Activated CD4-positive, alpha-beta T cell treated with anti-CD3 and anti-CD28 coated beads, Interleukin-2, amount 50 U/mL, for 48 hours (primary cell): Measurements from ENCODE around the gene CD27.
"Not testable (repeated sequence)": the region's sequence is repeated elsewhere in the genome, so short reads cannot be mapped to it uniquely, and the experiment has no call there.

Experiments used
- DNase-seq, 2 experiments: peaks; one replicate each; pipeline ENCODE4 v3.0.0-alpha.2; 2020

Gene CD27

GRCh38 chr12:6489449-6489848, 44.7 kb downstream of the CD27 start:
- DNase-seq: no peak

- DNase-seq: not testable (repeated sequence)
Observed at GRCh38 chr12:6490673-6491072, 45.9 kb downstream of the CD27 start.

- DNase-seq: peak; percentile 99
Observed at GRCh38 chr12:6492838-6493496, 48.2 kb downstream of the CD27 start, which contains the start of gene MRPL51. MRPL51 (minus strand) TSS chr12:6493262; CDS start chr12:6493136, 126 bp downstream.

- DNase-seq: peak; percentile 93 to 96
Observed at GRCh38 chr12:6493497-6494257, 48.9 kb downstream of the CD27 start, which contains the start of gene NCAPD2. NCAPD2 (plus strand) TSS chr12:6494102; CDS start chr12:6495099, 997 bp downstream.

- DNase-seq: peak in 1 of 2 experiments; percentile 16
Observed at GRCh38 chr12:6494258-6494743, 49.5 kb downstream of the CD27 start.

GRCh38 chr12:6494968-6495367, 50.2 kb downstream of the CD27 start:
- DNase-seq: no peak

GRCh38 chr12:6497291-6497690, 52.5 kb downstream of the CD27 start:
- not testable (repeated sequence) for DNase-seq

- DNase-seq: no peak
Observed at GRCh38 chr12:6500466-6500865, 55.7 kb downstream of the CD27 start.
